GM23338 (cell line): ENCODE measurements around the gene UCKL1.
A peak's percentile ranks its signal among the peaks of the same experiment; 100 is the strongest.

Experiments used
- CREB1 ChIP-seq: fragments of 250-450 bp; sonication (Bioruptor Pico); IDR thresholded peaks from 2 replicates; pipeline ENCODE4 v1.5.0; 2020; ENCODE audit warnings: low read depth, mild to moderate bottlenecking, moderate library complexity
- EZH2 ChIP-seq: fragments of 200-600 bp; sonication (generic); IDR thresholded peaks from one replicate; pipeline ENCODE4 v1.8.0; 2017; ENCODE audit warnings: antibody characterized with exemption, mild to moderate bottlenecking, low read depth; ENCODE audit not compliant: unreplicated experiment
- EZH2phosphoT487 ChIP-seq: fragments of 200-600 bp; sonication (generic); IDR thresholded peaks from one replicate; pipeline ENCODE4 v1.8.1; 2018; ENCODE audit warnings: antibody characterized with exemption; ENCODE audit not compliant: unreplicated experiment
- JUNB ChIP-seq: IDR thresholded peaks from one replicate; pipeline ENCODE4 v1.6.1; 2016; ENCODE audit warnings: antibody characterized with exemption; ENCODE audit not compliant: unreplicated experiment
- NANOG ChIP-seq: IDR thresholded peaks from 2 replicates; pipeline ENCODE4 v1.6.1; 2016; ENCODE audit warnings: antibody characterized with exemption, borderline replicate concordance
- POLR2AphosphoS5 ChIP-seq: IDR thresholded peaks from 2 replicates; pipeline ENCODE4 v1.6.1; 2016; ENCODE audit warnings: antibody characterized with exemption, low read depth
- STAT1 ChIP-seq: IDR thresholded peaks from one replicate; pipeline ENCODE4 v1.6.1; 2016; ENCODE audit warnings: antibody characterized with exemption; ENCODE audit not compliant: unreplicated experiment
- ZNF114 ChIP-seq: fragments of 250-450 bp; sonication (Bioruptor Pico); IDR thresholded peaks from 2 replicates; pipeline ENCODE4 v1.5.0; 2020; ENCODE audit warnings: mild to moderate bottlenecking, moderate library complexity
- ZNF331 ChIP-seq: fragments of 250-450 bp; sonication (Bioruptor Pico); IDR thresholded peaks from 2 replicates; pipeline ENCODE4 v1.5.0; 2020; ENCODE audit warnings: low read depth, mild to moderate bottlenecking, moderate library complexity
- TF ChIP-seq, protein P1 (sequence below), 2 experiments: fragments of 200-600 bp in 1 of 2; sonication (generic) in 1 of 2; conservative IDR thresholded peaks; 2 replicates each; pipeline versions ENCODE4 v1.5.1 to v1.6.1; 2016 to 2017; ENCODE audit warnings: antibody characterized with exemption in 2 of 2, low read depth in 2 of 2, mild to moderate bottlenecking in 2 of 2, moderate library complexity in 1 of 2
- TF ChIP-seq, protein P2 (sequence below): IDR thresholded peaks from one replicate; pipeline ENCODE4 v1.6.1; 2018; ENCODE audit warnings: antibody characterized with exemption; ENCODE audit not compliant: unreplicated experiment
- TF ChIP-seq, protein P3 (sequence below): IDR thresholded peaks from 2 replicates; pipeline ENCODE4 v1.6.1; 2016; ENCODE audit warnings: antibody characterized with exemption
- TF ChIP-seq, protein P4 (sequence below): fragments of 250-450 bp; sonication (Bioruptor Pico); IDR thresholded peaks from 2 replicates; pipeline ENCODE4 v1.5.0; 2020; ENCODE audit warnings: mild to moderate bottlenecking, moderate library complexity

DNA sequence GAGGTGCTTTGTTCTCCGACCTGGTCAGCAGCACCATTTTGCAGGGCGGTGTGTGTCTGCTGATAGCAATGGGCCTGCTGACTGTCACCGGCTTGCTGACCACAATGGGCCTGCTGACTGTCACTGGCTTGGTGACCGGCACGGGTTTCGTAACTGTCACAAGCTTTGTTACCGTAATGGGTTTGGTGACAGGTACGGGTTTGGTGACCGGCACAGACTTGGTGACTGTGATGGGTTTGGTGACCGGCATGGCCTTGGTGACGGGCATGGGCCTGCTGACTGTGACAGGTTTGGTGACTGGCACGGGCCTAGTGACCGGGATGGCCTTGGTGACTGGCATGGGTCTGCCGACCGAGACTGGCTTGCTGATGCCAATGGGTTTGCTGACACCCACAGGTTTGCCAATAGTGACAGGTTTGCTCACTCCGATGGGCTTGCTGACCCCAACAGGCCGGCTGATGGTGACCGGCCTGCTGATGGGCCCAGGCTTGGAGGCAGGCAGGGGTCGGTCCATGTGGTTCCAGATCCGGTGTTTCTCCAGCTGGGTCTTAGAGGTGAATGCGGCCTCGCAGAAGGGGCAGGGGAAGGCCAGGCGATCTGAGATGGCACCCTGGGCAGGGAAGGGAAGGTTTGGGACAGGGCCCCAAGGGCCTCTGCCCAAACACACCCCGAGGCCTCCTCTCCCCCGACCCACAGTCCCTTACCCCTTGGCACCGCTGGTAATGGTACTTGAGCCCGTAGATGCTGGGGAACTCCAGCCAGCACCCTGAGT, 10.1 kb upstream of the UCKL1 start:
- TF ChIP-seq, protein P1, sequence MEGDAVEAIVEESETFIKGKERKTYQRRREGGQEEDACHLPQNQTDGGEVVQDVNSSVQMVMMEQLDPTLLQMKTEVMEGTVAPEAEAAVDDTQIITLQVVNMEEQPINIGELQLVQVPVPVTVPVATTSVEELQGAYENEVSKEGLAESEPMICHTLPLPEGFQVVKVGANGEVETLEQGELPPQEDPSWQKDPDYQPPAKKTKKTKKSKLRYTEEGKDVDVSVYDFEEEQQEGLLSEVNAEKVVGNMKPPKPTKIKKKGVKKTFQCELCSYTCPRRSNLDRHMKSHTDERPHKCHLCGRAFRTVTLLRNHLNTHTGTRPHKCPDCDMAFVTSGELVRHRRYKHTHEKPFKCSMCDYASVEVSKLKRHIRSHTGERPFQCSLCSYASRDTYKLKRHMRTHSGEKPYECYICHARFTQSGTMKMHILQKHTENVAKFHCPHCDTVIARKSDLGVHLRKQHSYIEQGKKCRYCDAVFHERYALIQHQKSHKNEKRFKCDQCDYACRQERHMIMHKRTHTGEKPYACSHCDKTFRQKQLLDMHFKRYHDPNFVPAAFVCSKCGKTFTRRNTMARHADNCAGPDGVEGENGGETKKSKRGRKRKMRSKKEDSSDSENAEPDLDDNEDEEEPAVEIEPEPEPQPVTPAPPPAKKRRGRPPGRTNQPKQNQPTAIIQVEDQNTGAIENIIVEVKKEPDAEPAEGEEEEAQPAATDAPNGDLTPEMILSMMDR (conservative IDR thresholded peaks at IDR 0.05; ENCODE audit: low read depth in 2 of 2) = no peak
- no peak for TF ChIP-seq EZH2
- TF ChIP-seq, protein P2, sequence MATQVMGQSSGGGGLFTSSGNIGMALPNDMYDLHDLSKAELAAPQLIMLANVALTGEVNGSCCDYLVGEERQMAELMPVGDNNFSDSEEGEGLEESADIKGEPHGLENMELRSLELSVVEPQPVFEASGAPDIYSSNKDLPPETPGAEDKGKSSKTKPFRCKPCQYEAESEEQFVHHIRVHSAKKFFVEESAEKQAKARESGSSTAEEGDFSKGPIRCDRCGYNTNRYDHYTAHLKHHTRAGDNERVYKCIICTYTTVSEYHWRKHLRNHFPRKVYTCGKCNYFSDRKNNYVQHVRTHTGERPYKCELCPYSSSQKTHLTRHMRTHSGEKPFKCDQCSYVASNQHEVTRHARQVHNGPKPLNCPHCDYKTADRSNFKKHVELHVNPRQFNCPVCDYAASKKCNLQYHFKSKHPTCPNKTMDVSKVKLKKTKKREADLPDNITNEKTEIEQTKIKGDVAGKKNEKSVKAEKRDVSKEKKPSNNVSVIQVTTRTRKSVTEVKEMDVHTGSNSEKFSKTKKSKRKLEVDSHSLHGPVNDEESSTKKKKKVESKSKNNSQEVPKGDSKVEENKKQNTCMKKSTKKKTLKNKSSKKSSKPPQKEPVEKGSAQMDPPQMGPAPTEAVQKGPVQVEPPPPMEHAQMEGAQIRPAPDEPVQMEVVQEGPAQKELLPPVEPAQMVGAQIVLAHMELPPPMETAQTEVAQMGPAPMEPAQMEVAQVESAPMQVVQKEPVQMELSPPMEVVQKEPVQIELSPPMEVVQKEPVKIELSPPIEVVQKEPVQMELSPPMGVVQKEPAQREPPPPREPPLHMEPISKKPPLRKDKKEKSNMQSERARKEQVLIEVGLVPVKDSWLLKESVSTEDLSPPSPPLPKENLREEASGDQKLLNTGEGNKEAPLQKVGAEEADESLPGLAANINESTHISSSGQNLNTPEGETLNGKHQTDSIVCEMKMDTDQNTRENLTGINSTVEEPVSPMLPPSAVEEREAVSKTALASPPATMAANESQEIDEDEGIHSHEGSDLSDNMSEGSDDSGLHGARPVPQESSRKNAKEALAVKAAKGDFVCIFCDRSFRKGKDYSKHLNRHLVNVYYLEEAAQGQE = no peak
- 0 out of 2 replicates have a peak, but pooled peaks have one; percentile 7 for TF ChIP-seq POLR2AphosphoS5
- TF ChIP-seq EZH2phosphoT487 = no peak
- TF ChIP-seq NANOG = no peak
- TF ChIP-seq CREB1 (CRISPR knock-in tag) = no peak
- no peak for TF ChIP-seq STAT1
- no peak for TF ChIP-seq JUNB
- TF ChIP-seq, protein P3, sequence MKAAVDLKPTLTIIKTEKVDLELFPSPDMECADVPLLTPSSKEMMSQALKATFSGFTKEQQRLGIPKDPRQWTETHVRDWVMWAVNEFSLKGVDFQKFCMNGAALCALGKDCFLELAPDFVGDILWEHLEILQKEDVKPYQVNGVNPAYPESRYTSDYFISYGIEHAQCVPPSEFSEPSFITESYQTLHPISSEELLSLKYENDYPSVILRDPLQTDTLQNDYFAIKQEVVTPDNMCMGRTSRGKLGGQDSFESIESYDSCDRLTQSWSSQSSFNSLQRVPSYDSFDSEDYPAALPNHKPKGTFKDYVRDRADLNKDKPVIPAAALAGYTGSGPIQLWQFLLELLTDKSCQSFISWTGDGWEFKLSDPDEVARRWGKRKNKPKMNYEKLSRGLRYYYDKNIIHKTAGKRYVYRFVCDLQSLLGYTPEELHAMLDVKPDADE = no peak
- TF ChIP-seq ZNF331 (CRISPR knock-in tag) = no peak
- TF ChIP-seq, protein P4, sequence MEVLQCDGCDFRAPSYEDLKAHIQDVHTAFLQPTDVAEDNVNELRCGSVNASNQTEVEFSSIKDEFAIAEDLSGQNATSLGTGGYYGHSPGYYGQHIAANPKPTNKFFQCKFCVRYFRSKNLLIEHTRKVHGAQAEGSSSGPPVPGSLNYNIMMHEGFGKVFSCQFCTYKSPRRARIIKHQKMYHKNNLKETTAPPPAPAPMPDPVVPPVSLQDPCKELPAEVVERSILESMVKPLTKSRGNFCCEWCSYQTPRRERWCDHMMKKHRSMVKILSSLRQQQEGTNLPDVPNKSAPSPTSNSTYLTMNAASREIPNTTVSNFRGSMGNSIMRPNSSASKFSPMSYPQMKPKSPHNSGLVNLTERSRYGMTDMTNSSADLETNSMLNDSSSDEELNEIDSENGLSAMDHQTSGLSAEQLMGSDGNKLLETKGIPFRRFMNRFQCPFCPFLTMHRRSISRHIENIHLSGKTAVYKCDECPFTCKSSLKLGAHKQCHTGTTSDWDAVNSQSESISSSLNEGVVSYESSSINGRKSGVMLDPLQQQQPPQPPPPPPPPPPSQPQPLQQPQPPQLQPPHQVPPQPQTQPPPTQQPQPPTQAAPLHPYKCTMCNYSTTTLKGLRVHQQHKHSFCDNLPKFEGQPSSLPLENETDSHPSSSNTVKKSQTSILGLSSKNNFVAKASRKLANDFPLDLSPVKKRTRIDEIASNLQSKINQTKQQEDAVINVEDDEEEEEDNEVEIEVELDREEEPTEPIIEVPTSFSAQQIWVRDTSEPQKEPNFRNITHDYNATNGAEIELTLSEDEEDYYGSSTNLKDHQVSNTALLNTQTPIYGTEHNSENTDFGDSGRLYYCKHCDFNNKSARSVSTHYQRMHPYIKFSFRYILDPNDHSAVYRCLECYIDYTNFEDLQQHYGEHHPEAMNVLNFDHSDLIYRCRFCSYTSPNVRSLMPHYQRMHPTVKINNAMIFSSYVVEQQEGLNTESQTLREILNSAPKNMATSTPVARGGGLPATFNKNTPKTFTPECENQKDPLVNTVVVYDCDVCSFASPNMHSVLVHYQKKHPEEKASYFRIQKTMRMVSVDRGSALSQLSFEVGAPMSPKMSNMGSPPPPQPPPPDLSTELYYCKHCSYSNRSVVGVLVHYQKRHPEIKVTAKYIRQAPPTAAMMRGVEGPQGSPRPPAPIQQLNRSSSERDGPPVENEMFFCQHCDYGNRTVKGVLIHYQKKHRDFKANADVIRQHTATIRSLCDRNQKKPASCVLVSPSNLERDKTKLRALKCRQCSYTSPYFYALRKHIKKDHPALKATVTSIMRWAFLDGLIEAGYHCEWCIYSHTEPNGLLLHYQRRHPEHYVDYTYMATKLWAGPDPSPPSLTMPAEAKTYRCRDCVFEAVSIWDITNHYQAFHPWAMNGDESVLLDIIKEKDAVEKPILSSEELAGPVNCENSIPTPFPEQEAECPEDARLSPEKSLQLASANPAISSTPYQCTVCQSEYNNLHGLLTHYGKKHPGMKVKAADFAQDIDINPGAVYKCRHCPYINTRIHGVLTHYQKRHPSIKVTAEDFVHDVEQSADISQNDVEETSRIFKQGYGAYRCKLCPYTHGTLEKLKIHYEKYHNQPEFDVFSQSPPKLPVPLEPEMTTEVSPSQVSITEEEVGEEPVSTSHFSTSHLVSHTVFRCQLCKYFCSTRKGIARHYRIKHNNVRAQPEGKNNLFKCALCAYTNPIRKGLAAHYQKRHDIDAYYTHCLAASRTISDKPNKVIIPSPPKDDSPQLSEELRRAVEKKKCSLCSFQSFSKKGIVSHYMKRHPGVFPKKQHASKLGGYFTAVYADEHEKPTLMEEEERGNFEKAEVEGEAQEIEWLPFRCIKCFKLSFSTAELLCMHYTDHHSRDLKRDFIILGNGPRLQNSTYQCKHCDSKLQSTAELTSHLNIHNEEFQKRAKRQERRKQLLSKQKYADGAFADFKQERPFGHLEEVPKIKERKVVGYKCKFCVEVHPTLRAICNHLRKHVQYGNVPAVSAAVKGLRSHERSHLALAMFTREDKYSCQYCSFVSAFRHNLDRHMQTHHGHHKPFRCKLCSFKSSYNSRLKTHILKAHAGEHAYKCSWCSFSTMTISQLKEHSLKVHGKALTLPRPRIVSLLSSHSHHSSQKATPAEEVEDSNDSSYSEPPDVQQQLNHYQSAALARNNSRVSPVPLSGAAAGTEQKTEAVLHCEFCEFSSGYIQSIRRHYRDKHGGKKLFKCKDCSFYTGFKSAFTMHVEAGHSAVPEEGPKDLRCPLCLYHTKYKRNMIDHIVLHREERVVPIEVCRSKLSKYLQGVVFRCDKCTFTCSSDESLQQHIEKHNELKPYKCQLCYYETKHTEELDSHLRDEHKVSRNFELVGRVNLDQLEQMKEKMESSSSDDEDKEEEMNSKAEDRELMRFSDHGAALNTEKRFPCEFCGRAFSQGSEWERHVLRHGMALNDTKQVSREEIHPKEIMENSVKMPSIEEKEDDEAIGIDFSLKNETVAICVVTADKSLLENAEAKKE (CRISPR knock-in tag) = no peak
- no peak for TF ChIP-seq ZNF114 (CRISPR knock-in tag)
